MM.1S (cell line): ENCODE data around the gene PDLIM5.

ENCODE experiments used
- DNase-seq: peaks from one replicate; pipeline ENCODE4 v3.0.0-alpha.2; 2015
- H2AFZ ChIP-seq: fragments of 300-600 bp; sonication (generic); 2 replicates; pipeline ENCODE4 v1.6.0; 2016; ENCODE audit warnings: antibody characterized with exemption, low read length
- H3F3A ChIP-seq: fragments of 300-600 bp; sonication (generic); 2 replicates; pipeline ENCODE4 v1.6.1; 2016; ENCODE audit warnings: mild to moderate bottlenecking, antibody characterized with exemption, low read length, moderate library complexity, mixed read lengths; ENCODE audit not compliant: insufficient read depth
- H3K27ac ChIP-seq: fragments of 300-600 bp; sonication (generic); 2 replicates; pipeline ENCODE4 v1.5.1; 2016; ENCODE audit warnings: mild to moderate bottlenecking, low read length
- H3K27me3 ChIP-seq: fragments of 300-600 bp; sonication (generic); replicated peaks from 2 replicates; pipeline ENCODE4 v1.6.0; 2016; ENCODE audit warnings: low read length; ENCODE audit not compliant: insufficient read depth
- H3K36me3 ChIP-seq: fragments of 300-600 bp; sonication (generic); replicated peaks from 2 replicates; pipeline ENCODE4 v1.6.1; 2016; ENCODE audit warnings: mild to moderate bottlenecking, low read length, mixed read lengths; ENCODE audit not compliant: insufficient read depth
- H3K4me1 ChIP-seq: fragments of 300-600 bp; sonication (generic); 2 replicates; pipeline ENCODE4 v1.6.1; 2016; ENCODE audit warnings: low read length, mixed read lengths
- H3K4me2 ChIP-seq: fragments of 300-600 bp; sonication (generic); 2 replicates; pipeline ENCODE4 v1.6.0; 2016; ENCODE audit warnings: low read depth, low read length
- H3K4me3 ChIP-seq: fragments of 300-600 bp; sonication (generic); 2 replicates; pipeline ENCODE4 v1.5.1; 2016; ENCODE audit warnings: low read length, mixed read lengths
- H3K79me2 ChIP-seq: fragments of 300-600 bp; sonication (generic); 2 replicates; pipeline ENCODE4 v1.6.1; 2016; ENCODE audit warnings: mixed run types, low read length, mixed read lengths
- H3K9ac ChIP-seq: fragments of 300-600 bp; sonication (generic); 2 replicates; pipeline ENCODE4 v1.6.1; 2016; ENCODE audit warnings: low read length, mixed read lengths
- H3K9me2 ChIP-seq: fragments of 300-600 bp; sonication (generic); replicated peaks from 2 replicates; pipeline ENCODE4 v1.6.1; 2016; ENCODE audit warnings: mild to moderate bottlenecking, low read length, mixed read lengths; ENCODE audit not compliant: insufficient read depth
- H3K9me3 ChIP-seq: fragments of 300-600 bp; sonication (generic); replicated peaks from 2 replicates; pipeline ENCODE4 v1.6.1; 2016; ENCODE audit warnings: mild to moderate bottlenecking, low read length, mixed read lengths; ENCODE audit not compliant: insufficient read depth
- H4K20me1 ChIP-seq: fragments of 300-600 bp; sonication (generic); 2 replicates; pipeline ENCODE4 v1.6.1; 2016; ENCODE audit warnings: mild to moderate bottlenecking, low read length, moderate library complexity, mixed read lengths; ENCODE audit not compliant: insufficient read depth
- EZH2 ChIP-seq: fragments of 300-600 bp; sonication (generic); optimal IDR thresholded peaks from 2 replicates; pipeline ENCODE3; 2017; ENCODE audit warnings: low read depth, mild to moderate bottlenecking, antibody characterized with exemption, low read length, mixed read lengths
- EZH2phosphoT487 ChIP-seq: fragments of 300-600 bp; sonication (generic); IDR thresholded peaks from 2 replicates; pipeline ENCODE4 v1.6.1; 2018; ENCODE audit warnings: antibody characterized with exemption, low read length
- TF ChIP-seq, protein P1 (sequence below): fragments of 300-600 bp; sonication (generic); IDR thresholded peaks from 2 replicates; pipeline ENCODE4 v1.5.1; 2016; ENCODE audit warnings: antibody characterized with exemption, low read length, mixed read lengths

PDLIM5 gene

GRCh38 chr4:94434505-94434904, 17.2 kb upstream of the PDLIM5 start:
- TF ChIP-seq EZH2phosphoT487 = no peak
- TF ChIP-seq EZH2 = no peak
- TF ChIP-seq, protein P1, sequence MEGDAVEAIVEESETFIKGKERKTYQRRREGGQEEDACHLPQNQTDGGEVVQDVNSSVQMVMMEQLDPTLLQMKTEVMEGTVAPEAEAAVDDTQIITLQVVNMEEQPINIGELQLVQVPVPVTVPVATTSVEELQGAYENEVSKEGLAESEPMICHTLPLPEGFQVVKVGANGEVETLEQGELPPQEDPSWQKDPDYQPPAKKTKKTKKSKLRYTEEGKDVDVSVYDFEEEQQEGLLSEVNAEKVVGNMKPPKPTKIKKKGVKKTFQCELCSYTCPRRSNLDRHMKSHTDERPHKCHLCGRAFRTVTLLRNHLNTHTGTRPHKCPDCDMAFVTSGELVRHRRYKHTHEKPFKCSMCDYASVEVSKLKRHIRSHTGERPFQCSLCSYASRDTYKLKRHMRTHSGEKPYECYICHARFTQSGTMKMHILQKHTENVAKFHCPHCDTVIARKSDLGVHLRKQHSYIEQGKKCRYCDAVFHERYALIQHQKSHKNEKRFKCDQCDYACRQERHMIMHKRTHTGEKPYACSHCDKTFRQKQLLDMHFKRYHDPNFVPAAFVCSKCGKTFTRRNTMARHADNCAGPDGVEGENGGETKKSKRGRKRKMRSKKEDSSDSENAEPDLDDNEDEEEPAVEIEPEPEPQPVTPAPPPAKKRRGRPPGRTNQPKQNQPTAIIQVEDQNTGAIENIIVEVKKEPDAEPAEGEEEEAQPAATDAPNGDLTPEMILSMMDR = no peak
- no peaks in the 10 kb centered on the region for H3K79me2 ChIP-seq
- H2AFZ ChIP-seq = no peak overlapping the region

DNA sequence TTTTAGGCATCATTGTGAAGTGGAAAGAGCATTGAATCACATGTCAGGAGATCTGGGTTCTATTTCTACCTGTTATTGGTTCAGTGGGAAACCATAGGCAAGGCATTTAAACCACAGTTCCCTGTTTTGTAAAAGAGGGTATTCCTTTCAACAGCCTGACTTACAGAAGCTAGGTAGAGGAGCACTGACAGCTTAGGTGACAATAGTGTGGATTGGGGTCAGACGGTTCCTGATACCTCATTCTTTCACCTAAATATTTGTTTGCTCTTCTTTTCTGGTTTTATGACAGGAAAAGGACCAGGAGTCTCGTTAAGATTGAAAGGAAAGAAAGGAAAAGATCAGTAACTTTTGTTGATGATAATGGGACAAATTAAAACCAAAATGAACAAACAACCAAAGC, 15.9 kb upstream of the PDLIM5 start:
- no peaks in the 10 kb centered on the region for H3K9me3 ChIP-seq
- H3K27ac ChIP-seq = no peak overlapping the region
- TF ChIP-seq EZH2 = no peak
- H3K4me2 ChIP-seq = no peak overlapping the region
- no peak overlapping the region for H3K9ac ChIP-seq
- H4K20me1 ChIP-seq = no peaks in the 10 kb centered on the region
- no peak overlapping the region for H3K4me3 ChIP-seq
- H3K36me3 ChIP-seq = no peaks in the 10 kb centered on the region
- H3K27me3 ChIP-seq = no peaks in the 10 kb centered on the region
- no peak for DNase-seq
- no peaks in the 10 kb centered on the region for H3K9me2 ChIP-seq
- H3K4me1 ChIP-seq = no peaks in the 10 kb centered on the region
- no peaks in the 10 kb centered on the region for H3F3A ChIP-seq
- H2AFZ ChIP-seq = no peak overlapping the region
- no peaks in the 10 kb centered on the region for H3K79me2 ChIP-seq

More at GRCh38 chr4:94434505-94434904, 17.2 kb upstream of the PDLIM5 start:
- H3K9me3 ChIP-seq = no peaks in the 10 kb centered on the region
- H3K27me3 ChIP-seq = no peaks in the 10 kb centered on the region
- H3F3A ChIP-seq = no peaks in the 10 kb centered on the region
- no peak overlapping the region for H3K27ac ChIP-seq
- H3K36me3 ChIP-seq = no peaks in the 10 kb centered on the region
- no peak overlapping the region for H3K4me3 ChIP-seq
- H3K9me2 ChIP-seq = no peaks in the 10 kb centered on the region
- no peaks in the 10 kb centered on the region for H4K20me1 ChIP-seq
- no peak overlapping the region for H3K9ac ChIP-seq
- H3K4me2 ChIP-seq = no peak overlapping the region
- DNase-seq = no peak
- H3K4me1 ChIP-seq = no peaks in the 10 kb centered on the region

DNA sequence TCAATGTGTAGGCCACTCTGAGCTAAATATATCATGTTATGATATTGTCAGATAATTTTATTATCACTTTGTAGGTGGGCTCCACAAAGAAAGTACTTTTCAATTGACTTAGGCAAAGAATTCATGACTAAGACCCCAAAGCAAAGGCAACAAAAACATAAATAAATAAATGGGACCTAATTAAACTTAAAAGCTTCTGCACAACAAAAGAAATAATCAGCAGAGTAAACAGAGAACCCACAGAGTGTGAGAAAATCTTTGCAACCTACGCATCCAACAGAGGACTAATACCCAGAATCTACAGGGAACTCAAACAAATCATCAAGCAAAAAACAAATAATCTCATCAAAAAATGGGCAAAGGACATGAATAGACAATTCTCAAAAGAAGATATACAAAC, 15.2 kb upstream of the PDLIM5 start:
- no peaks in the 10 kb centered on the region for H4K20me1 ChIP-seq
- H3K36me3 ChIP-seq = no peaks in the 10 kb centered on the region
- H3K79me2 ChIP-seq = no peaks in the 10 kb centered on the region
- H3K27ac ChIP-seq = no peak overlapping the region
- H3K9me2 ChIP-seq = no peaks in the 10 kb centered on the region
- H3K9me3 ChIP-seq = no peaks in the 10 kb centered on the region
- no peak for TF ChIP-seq EZH2phosphoT487
- TF ChIP-seq, protein P1 = no peak
- no peak for TF ChIP-seq EZH2
- H3K4me3 ChIP-seq = no peak overlapping the region
- H2AFZ ChIP-seq = no peak overlapping the region
- H3F3A ChIP-seq = no peaks in the 10 kb centered on the region
- no peak overlapping the region for H3K4me2 ChIP-seq
- H3K9ac ChIP-seq = no peak overlapping the region
- no peak for DNase-seq
- H3K27me3 ChIP-seq = no peaks in the 10 kb centered on the region
- H3K4me1 ChIP-seq = no peaks in the 10 kb centered on the region

DNA sequence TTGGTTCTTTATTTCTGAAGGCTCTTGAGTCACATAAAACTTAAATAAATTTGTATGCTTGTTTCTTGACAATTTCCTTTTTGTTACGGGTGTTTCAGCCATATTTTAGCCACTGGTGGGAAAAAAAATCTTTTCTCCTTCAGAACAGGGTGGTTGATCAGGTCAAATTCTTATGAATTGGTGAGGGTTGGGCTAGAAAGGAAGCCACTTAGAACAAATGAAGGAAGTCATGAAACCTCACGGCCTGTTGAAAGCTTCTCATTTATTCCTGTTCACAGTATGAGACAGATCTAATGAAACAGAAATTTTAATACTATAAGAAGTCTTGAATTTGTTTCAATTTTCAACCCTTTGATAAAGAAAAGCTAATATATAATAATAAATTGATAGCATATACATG, 12.1 kb upstream of the PDLIM5 start:
- Histone ChIP-seq H3K27me3 (no peaks in the 10 kb centered on the region), H3K9me2 (no peaks in the 10 kb centered on the region), H3K9ac (no peak overlapping the region), H3K79me2 (no peaks in the 10 kb centered on the region), H2AFZ (no peak overlapping the region), H3K27ac (no peak overlapping the region), H4K20me1 (no peaks in the 10 kb centered on the region), H3F3A (no peaks in the 10 kb centered on the region), H3K4me1 (no peaks in the 10 kb centered on the region), H3K4me2 (no peak overlapping the region), H3K36me3 (no peaks in the 10 kb centered on the region), H3K9me3 (no peaks in the 10 kb centered on the region), H3K4me3 (no peak overlapping the region)
- TF ChIP-seq EZH2phosphoT487 = no peak
- TF ChIP-seq, protein P1 = no peak
- no peak for TF ChIP-seq EZH2
- DNase-seq = no peak
